Endothelial cell of umbilical vein (primary cell): Measurements from ENCODE around the gene SLC34A1. TPM values are rescaled to one million over a fixed set of nuclear protein-coding genes. Genes with fewer than 3 reads are reported as not detected.
A peak's percentile ranks its signal among the peaks of the same experiment; 100 is the strongest.

Experiments used
- BruUV-seq: library from RNA; stranded (reverse); fragments of 400-500 nt; replicated peaks from 2 replicates; lab custom pipeline; 2021; lab: Mats Ljungman, UMichigan
- CTCF ChIA-PET: fragments of 300-600, 350-600 bp; sonication (Branson Sonifier 250); formaldehyde crosslinking; loops from one replicate; lab custom pipeline; 2021; ENCODE audit warnings: antibody characterized with exemption, inconsistent platforms; lab: Charles Lee
- POLR2A ChIA-PET: fragments of 300-600, 350-600 bp; sonication (Branson Sonifier 250); formaldehyde crosslinking; loops from one replicate; lab custom pipeline; 2021; ENCODE audit warnings: antibody characterized with exemption, inconsistent platforms; lab: Charles Lee
- DNase-seq: peaks from one replicate; pipeline ENCODE4 v3.0.0-alpha.2; 2011; ENCODE audit warnings: low read depth, low spot score
- FAIRE-seq: peaks from 2 replicates; lab custom pipeline; 2011; peaks lifted over from hg19 to GRCh38; lab: Jason Lieb, UNC
- H2AFZ ChIP-seq: 2 replicates; pipeline ENCODE4 v1.6.0; 2012; ENCODE audit warnings: low read depth, low read length, control low read depth, inconsistent platforms
- H3K27ac ChIP-seq: 2 replicates; pipeline ENCODE4 v1.5.1; 2011; ENCODE audit warnings: low read depth, mild to moderate bottlenecking, control low read depth, low read length, moderate library complexity; ENCODE audit not compliant: insufficient read depth
- H3K27me3 ChIP-seq, 2 experiments: 2 replicates each; pipeline versions ENCODE4 v1.6.0 to v1.6.1; 2011; ENCODE audit warnings: low read length in 2 of 2, mixed read lengths in 1 of 2; ENCODE audit not compliant: control insufficient read depth in 2 of 2, insufficient read depth in 2 of 2
- H3K36me3 ChIP-seq, 2 experiments: 2 replicates in 1 of 2; 3 replicates in 1 of 2; pipeline ENCODE4 v1.5.1; 2011; ENCODE audit warnings: low read length in 2 of 2, mild to moderate bottlenecking in 1 of 2, moderate library complexity in 1 of 2; ENCODE audit not compliant: control insufficient read depth in 2 of 2, insufficient read depth in 2 of 2; ENCODE audit errors: extremely low read depth in 1 of 2
- H3K4me1 ChIP-seq: 3 replicates; pipeline ENCODE4 v1.5.1; 2011; ENCODE audit warnings: mild to moderate bottlenecking, low read length; ENCODE audit not compliant: control insufficient read depth, insufficient read depth; ENCODE audit errors: extremely low read depth
- H3K4me2 ChIP-seq: 2 replicates; pipeline ENCODE4 v1.6.1; 2011; ENCODE audit warnings: low read length, control low read depth, mixed read lengths; ENCODE audit not compliant: insufficient read depth
- H3K4me3 ChIP-seq, 3 experiments: fragments of 200-600 bp in 1 of 3; sonication (generic), shearing (Covaris generic) in 1 of 3; replicated peaks in 1 of 3; 2 replicates each; pipeline ENCODE4 v1.5.1; 2011 to 2016; ENCODE audit warnings: control low read depth in 3 of 3, low read length in 3 of 3, mild to moderate bottlenecking in 2 of 3, inconsistent platforms in 1 of 3, low read depth in 1 of 3, moderate library complexity in 1 of 3; ENCODE audit not compliant: insufficient read depth in 1 of 3
- H3K79me2 ChIP-seq: 2 replicates; pipeline ENCODE4 v1.6.0; 2012; ENCODE audit warnings: low read length, inconsistent platforms; ENCODE audit not compliant: control insufficient read depth, insufficient read depth
- H3K9ac ChIP-seq: replicated peaks from 2 replicates; pipeline ENCODE3; 2011; ENCODE audit warnings: low read length, control low read depth; ENCODE audit not compliant: insufficient read depth; ENCODE audit errors: extremely low read depth
- H3K9me1 ChIP-seq: replicated peaks from 3 replicates; pipeline ENCODE4 v1.6.0; 2011; ENCODE audit warnings: mild to moderate bottlenecking, low read length; ENCODE audit not compliant: control insufficient read depth, insufficient read depth; ENCODE audit errors: extremely low read depth
- H3K9me3 ChIP-seq: replicated peaks from 2 replicates; pipeline ENCODE4 v1.5.1; 2012; ENCODE audit warnings: low read length, inconsistent platforms; ENCODE audit not compliant: control insufficient read depth, insufficient read depth
- H4K20me1 ChIP-seq: replicated peaks from 2 replicates; pipeline ENCODE3; 2011; ENCODE audit warnings: mild to moderate bottlenecking, low read length; ENCODE audit not compliant: control insufficient read depth, insufficient read depth; ENCODE audit errors: extremely low read depth
- CTCF ChIP-seq, 2 donors: IDR thresholded peaks; 1 replicate in 1 of 2; 2 replicates in 1 of 2; pipeline ENCODE4 v1.5.1; 2011; ENCODE audit warnings: low read length in 2 of 2, mild to moderate bottlenecking in 2 of 2, moderate library complexity in 2 of 2, control low read depth in 1 of 2, inconsistent platforms in 1 of 2, low read depth in 1 of 2; ENCODE audit not compliant: insufficient read depth in 1 of 2; ENCODE audit errors: extremely low read depth in 1 of 2
- EZH2 ChIP-seq: IDR thresholded peaks from 2 replicates; pipeline ENCODE4 v1.6.1; 2012; ENCODE audit warnings: borderline replicate concordance, low read depth, mild to moderate bottlenecking, moderate library complexity, low read length, inconsistent platforms; ENCODE audit not compliant: severe bottlenecking
- FOS ChIP-seq: IDR thresholded peaks from 2 replicates; pipeline ENCODE4 v1.6.1; 2011; ENCODE audit warnings: mild to moderate bottlenecking, low read length, moderate library complexity, borderline replicate concordance; ENCODE audit not compliant: insufficient read depth
- GATA2 ChIP-seq: IDR thresholded peaks from 2 replicates; pipeline ENCODE4 v1.7.0; 2011; ENCODE audit warnings: low read depth, mild to moderate bottlenecking, moderate library complexity, mixed read lengths, low read length; ENCODE audit not compliant: insufficient read length, insufficient read depth
- JUN ChIP-seq: IDR thresholded peaks from 2 replicates; pipeline ENCODE4 v1.6.1; 2011; ENCODE audit warnings: borderline replicate concordance, low read depth; ENCODE audit not compliant: insufficient read length, insufficient read depth
- MAX ChIP-seq: IDR thresholded peaks from 2 replicates; pipeline ENCODE4 v1.6.1; 2011; ENCODE audit not compliant: insufficient read depth, insufficient read length
- MYC ChIP-seq: IDR thresholded peaks from one replicate; pipeline ENCODE4 v1.6.1; 2011; ENCODE audit warnings: mild to moderate bottlenecking, low read depth, low read length
- POLR2A ChIP-seq: IDR thresholded peaks from 2 replicates; pipeline ENCODE4 v1.6.1; 2012; ENCODE audit warnings: low read depth, mild to moderate bottlenecking, control low read depth, low read length
- POLR2AphosphoS5 ChIP-seq: IDR thresholded peaks from 2 replicates; pipeline ENCODE4 v1.6.1; 2012; ENCODE audit warnings: low read depth, mild to moderate bottlenecking, control low read depth, low read length, moderate library complexity; ENCODE audit not compliant: insufficient read depth
- dilution Hi-C: fragments of 300-500 bp; cut with MboI; formaldehyde crosslinking; loops from one replicate; pipeline ENCODE4 v1.15.0; 2019; ENCODE audit warnings: low sequenced_read_pairs; ENCODE audit not compliant: extremely low pct_ligation_motif_present
- intact Hi-C: fragments of 100-400 bp; cut with micrococcal nuclease; formaldehyde crosslinking; loops from one replicate; pipeline ENCODE4 v1.10.0; 2022
- polyA plus RNA-seq, 4 experiments: library from polyadenylated mRNA; depleted of rRNA in 3 of 4; stranded (reverse) in 3 of 4; unstranded in 1 of 4; fragments of >200 nt; gene quantifications; 2 replicates each; pipeline versions ENCODE4 v1.2.1 to v1.2.3, GENCODE V29; 2011 to 2012; ENCODE audit warnings: missing spikeins in 1 of 4
- total RNA-seq: library from RNA; stranded (reverse); gene quantifications from 2 replicates; pipeline ENCODE4 v1.2.3, GENCODE V29; 2021

Gene SLC34A1
- total and polyA plus RNA-seq, 2 donors (not counting 3 experiments of a cell fraction or from before 2014, with no cell fraction given) = not detected

- TF ChIP-seq GATA2 (no peak), EZH2 (no peak), JUN (no peak), POLR2AphosphoS5 (peak; percentile 83), FOS (no peak), POLR2A (peak; percentile 56), MYC (no peak), MAX (no peak), CTCF (IDR thresholded peaks at IDR 0.05; ENCODE audit: extremely low read depth in 1 of 2, insufficient read depth in 1 of 2, low read depth in 1 of 2, low read length in 2 of 2) (no peak)
- TSS peak; percentile 93 for BruUV-seq
- H4K20me1 ChIP-seq = no peaks in the 10 kb centered on the region
- CTCF ChIA-PET = interaction anchor here (0.6 to 5.2 kb wide), 13 partner anchors 14 to 292 kb away, joined by 3 to 43 read pairs (median 6); partner anchors contain the start of gene PRR7
- intact Hi-C loops = loop anchor here (1.0 to 2.0 kb wide), 6 partner anchors 20 to 71 kb away; partner anchors contain the start of genes PDLIM7 and PRR7
- peak overlapping the region; percentile 92 for H2AFZ ChIP-seq
- peaks cover 14% of the 10 kb centered on the region for H3K4me1 ChIP-seq
- DNase-seq (peak; percentile 100), FAIRE-seq (peak; percentile 100)
- H3K27me3 ChIP-seq = no peaks in the 10 kb centered on the region
- H3K9ac ChIP-seq = peak overlapping the region; percentile 59
- no peaks in the 10 kb centered on the region for H3K36me3 ChIP-seq
- H3K79me2 ChIP-seq = peaks cover 27% of the 10 kb centered on the region
- peak overlapping the region; percentile 61 for H3K27ac ChIP-seq
- H3K9me1 ChIP-seq = no peaks in the 10 kb centered on the region
- POLR2A ChIA-PET = interaction anchor here (0.6 to 1.9 kb wide), 17 partner anchors 8 to 325 kb away, joined by 3 to 8 read pairs (median 4); partner anchors contain the start of gene PDLIM7
- H3K4me3 ChIP-seq = peak overlapping the region; percentile 40 to 52 (median 51)
- H3K4me2 ChIP-seq = peak overlapping the region; percentile 48
- no peaks in the 10 kb centered on the region for H3K9me3 ChIP-seq
- dilution Hi-C loops = no loop called here
Observed at GRCh38 chr5:177425801-177426565, 41.7 kb downstream of the SLC34A1 start.
